PC-9 (cell line): ENCODE measurements around the gene DRGX. TPM values are rescaled to one million over a fixed set of nuclear protein-coding genes. Genes with fewer than 3 reads are reported as not detected.
A peak's percentile ranks its signal among the peaks of the same experiment; 100 is the strongest.

Experiments
- BruUV-seq: library from RNA; stranded (reverse); fragments of 400-500 nt; replicated peaks from 2 replicates; lab custom pipeline; 2021; lab: Mats Ljungman, UMichigan
- CTCF ChIA-PET: fragments of 300-600 bp; sonication (Branson Sonifier 250); formaldehyde crosslinking; loops from one replicate; lab custom pipeline; 2022; ENCODE audit warnings: antibody characterized with exemption; lab: Charles Lee
- POLR2A ChIA-PET: fragments of 300-600 bp; sonication (Branson Sonifier 250); formaldehyde crosslinking; loops from one replicate; lab custom pipeline; 2022; ENCODE audit warnings: antibody characterized with exemption; ENCODE audit not compliant: unreplicated experiment; lab: Charles Lee
- DNase-seq, 2 experiments: peaks; one replicate each; pipeline versions ENCODE4 v3.0.0 to v3.0.0-alpha.2; 2015 to 2022; ENCODE audit warnings: mixed read lengths in 1 of 2
- H2AFZ ChIP-seq: fragments of 200-600 bp; sonication (generic); 2 replicates; pipeline ENCODE4 v1.8.1; 2017; ENCODE audit warnings: antibody characterized with exemption
- H3F3A ChIP-seq: fragments of 200-600 bp; sonication (generic); 2 replicates; pipeline ENCODE4 v1.8.1; 2017; ENCODE audit warnings: antibody characterized with exemption, mild to moderate bottlenecking, low read depth; ENCODE audit not compliant: insufficient read depth
- H3K27ac ChIP-seq: fragments of 200-600 bp; sonication (generic); 2 replicates; pipeline ENCODE4 v1.6.1; 2016; ENCODE audit warnings: mixed run types
- H3K27me3 ChIP-seq: fragments of 200-600 bp; sonication (generic); 2 replicates; pipeline ENCODE4 v1.6.1; 2016; ENCODE audit warnings: low read depth, mixed run types; ENCODE audit not compliant: insufficient read depth
- H3K36me3 ChIP-seq: fragments of 200-600 bp; sonication (generic); 2 replicates; pipeline ENCODE4 v1.6.1; 2016; ENCODE audit warnings: low read depth, mixed run types
- H3K4me1 ChIP-seq: fragments of 200-600 bp; sonication (generic); replicated peaks from 2 replicates; pipeline ENCODE4 v1.6.1; 2016; ENCODE audit warnings: mixed run types; ENCODE audit not compliant: insufficient read depth
- H3K4me2 ChIP-seq: fragments of 200-600 bp; sonication (generic); 2 replicates; pipeline ENCODE4 v1.6.1; 2017; ENCODE audit warnings: mixed run types
- H3K4me3 ChIP-seq: fragments of 200-600 bp; sonication (generic); 2 replicates; pipeline ENCODE4 v1.6.1; 2016; ENCODE audit warnings: mixed run types
- H3K79me2 ChIP-seq: fragments of 200-600 bp; sonication (generic); 2 replicates; pipeline ENCODE4 v1.6.1; 2017; ENCODE audit warnings: low read depth, mixed run types
- H3K9me2 ChIP-seq: fragments of 200-600 bp; sonication (generic); 2 replicates; pipeline ENCODE4 v1.8.1; 2017; ENCODE audit warnings: mild to moderate bottlenecking; ENCODE audit not compliant: insufficient read depth
- H3K9me3 ChIP-seq: fragments of 200-600 bp; sonication (generic); 2 replicates; pipeline ENCODE4 v1.8.1; 2016; ENCODE audit warnings: low read depth; ENCODE audit not compliant: insufficient read depth
- H4K20me1 ChIP-seq: fragments of 200-600 bp; sonication (generic); 2 replicates; pipeline ENCODE4 v1.8.1; 2017; ENCODE audit not compliant: insufficient read depth
- EZH2 ChIP-seq: fragments of 200-600 bp; sonication (generic); IDR thresholded peaks from 2 replicates; pipeline ENCODE4 v1.8.0; 2017; ENCODE audit warnings: antibody characterized with exemption, low read depth
- intact Hi-C: fragments of 100-400 bp; cut with micrococcal nuclease; formaldehyde crosslinking; loops from one replicate; pipeline ENCODE4 v1.10.0; 2022; ENCODE audit not compliant: unreplicated experiment
- total RNA-seq: library from RNA; stranded (reverse); gene quantifications from 2 replicates; pipeline ENCODE4 v1.2.3, GENCODE V29; 2021
- TF ChIP-seq, protein P1 (sequence below): fragments of 200-600 bp; sonication (generic); conservative IDR thresholded peaks from 2 replicates; pipeline ENCODE4 v1.6.1; 2017; ENCODE audit warnings: mixed run types, antibody characterized with exemption, mild to moderate bottlenecking, moderate library complexity

Gene DRGX
- total RNA-seq, 1 experiment from 2014 or later = not detected

DNA sequence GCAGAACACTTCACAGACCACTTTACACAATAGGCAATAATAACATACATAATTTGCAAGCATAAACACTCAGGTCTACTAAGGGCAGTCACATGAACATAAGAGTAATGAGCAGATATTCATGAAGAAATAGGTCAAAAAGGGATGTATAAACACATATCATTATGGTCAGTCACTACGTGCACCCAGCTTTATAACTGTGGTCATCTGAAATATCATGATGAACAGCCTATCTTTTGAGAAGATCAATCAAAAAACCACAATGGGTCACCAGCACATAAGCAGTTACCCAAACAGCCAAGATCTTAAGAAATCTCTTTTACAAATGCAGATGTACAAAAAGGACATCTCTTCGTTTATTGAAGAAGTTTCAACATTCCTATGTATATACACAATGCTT, 35.5 kb upstream of the DRGX start:
- DNase-seq = no peak
- Histone ChIP-seq H3K9me3 (0 out of 2 replicates have a peak, but pooled peaks cover under 1% of the 10 kb centered on the region), H3K4me2 (no peak overlapping the region), H3K27me3 (no peaks in the 10 kb centered on the region), H3K4me1 (peaks cover 21% of the 10 kb centered on the region), H3K4me3 (no peak overlapping the region), H2AFZ (no peak overlapping the region), H4K20me1 (no peaks in the 10 kb centered on the region), H3F3A (peaks cover 14% of the 10 kb centered on the region), H3K9me2 (no peaks in the 10 kb centered on the region), H3K36me3 (no peaks in the 10 kb centered on the region), H3K79me2 (no peaks in the 10 kb centered on the region), H3K27ac (no peak overlapping the region)
- POLR2A ChIA-PET = no interaction called here
- no peak for TF ChIP-seq EZH2
- TF ChIP-seq, protein P1, sequence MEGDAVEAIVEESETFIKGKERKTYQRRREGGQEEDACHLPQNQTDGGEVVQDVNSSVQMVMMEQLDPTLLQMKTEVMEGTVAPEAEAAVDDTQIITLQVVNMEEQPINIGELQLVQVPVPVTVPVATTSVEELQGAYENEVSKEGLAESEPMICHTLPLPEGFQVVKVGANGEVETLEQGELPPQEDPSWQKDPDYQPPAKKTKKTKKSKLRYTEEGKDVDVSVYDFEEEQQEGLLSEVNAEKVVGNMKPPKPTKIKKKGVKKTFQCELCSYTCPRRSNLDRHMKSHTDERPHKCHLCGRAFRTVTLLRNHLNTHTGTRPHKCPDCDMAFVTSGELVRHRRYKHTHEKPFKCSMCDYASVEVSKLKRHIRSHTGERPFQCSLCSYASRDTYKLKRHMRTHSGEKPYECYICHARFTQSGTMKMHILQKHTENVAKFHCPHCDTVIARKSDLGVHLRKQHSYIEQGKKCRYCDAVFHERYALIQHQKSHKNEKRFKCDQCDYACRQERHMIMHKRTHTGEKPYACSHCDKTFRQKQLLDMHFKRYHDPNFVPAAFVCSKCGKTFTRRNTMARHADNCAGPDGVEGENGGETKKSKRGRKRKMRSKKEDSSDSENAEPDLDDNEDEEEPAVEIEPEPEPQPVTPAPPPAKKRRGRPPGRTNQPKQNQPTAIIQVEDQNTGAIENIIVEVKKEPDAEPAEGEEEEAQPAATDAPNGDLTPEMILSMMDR = no peak
- intact Hi-C loops = no loop called here
- CTCF ChIA-PET = no interaction called here
- BruUV-seq = no TSS peak

DNA sequence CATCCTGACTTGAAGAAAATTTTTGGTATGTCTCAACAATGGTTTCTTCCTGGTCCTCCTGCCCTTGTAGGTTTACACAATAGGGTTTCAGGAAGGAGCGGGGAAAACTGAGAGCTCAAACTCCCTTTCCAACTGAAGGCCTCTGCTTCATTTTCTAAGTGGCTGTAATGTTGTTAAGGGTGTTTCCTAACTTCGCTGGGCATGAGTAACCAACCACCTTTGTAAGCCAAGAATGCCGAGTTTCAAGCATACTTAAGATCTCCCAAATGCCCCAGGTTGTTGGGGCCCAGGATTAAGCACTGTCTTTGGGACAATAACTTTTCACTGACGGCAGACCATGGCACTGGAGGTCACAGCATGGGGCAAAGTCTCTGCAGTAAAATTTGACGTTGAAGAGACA, 33.6 kb upstream of the DRGX start:
- Histone ChIP-seq H3K79me2 (no peaks in the 10 kb centered on the region), H3K9me3 (peaks cover 14% of the 10 kb centered on the region), H3K27ac (no peak overlapping the region), H3K36me3 (no peaks in the 10 kb centered on the region), H3F3A (peaks cover 20% of the 10 kb centered on the region), H3K27me3 (no peaks in the 10 kb centered on the region), H2AFZ (no peak overlapping the region), H3K4me1 (peaks cover 24% of the 10 kb centered on the region), H3K4me2 (no peak overlapping the region), H3K4me3 (no peak overlapping the region), H3K9me2 (no peaks in the 10 kb centered on the region), H4K20me1 (no peaks in the 10 kb centered on the region)
- no TSS peak for BruUV-seq
- ChIA-PET CTCF (no interaction called here), POLR2A (no interaction called here)
- intact Hi-C loops = no loop called here
- no peak for DNase-seq
- no peak for TF ChIP-seq EZH2
- TF ChIP-seq, protein P1 = no peak

DNA sequence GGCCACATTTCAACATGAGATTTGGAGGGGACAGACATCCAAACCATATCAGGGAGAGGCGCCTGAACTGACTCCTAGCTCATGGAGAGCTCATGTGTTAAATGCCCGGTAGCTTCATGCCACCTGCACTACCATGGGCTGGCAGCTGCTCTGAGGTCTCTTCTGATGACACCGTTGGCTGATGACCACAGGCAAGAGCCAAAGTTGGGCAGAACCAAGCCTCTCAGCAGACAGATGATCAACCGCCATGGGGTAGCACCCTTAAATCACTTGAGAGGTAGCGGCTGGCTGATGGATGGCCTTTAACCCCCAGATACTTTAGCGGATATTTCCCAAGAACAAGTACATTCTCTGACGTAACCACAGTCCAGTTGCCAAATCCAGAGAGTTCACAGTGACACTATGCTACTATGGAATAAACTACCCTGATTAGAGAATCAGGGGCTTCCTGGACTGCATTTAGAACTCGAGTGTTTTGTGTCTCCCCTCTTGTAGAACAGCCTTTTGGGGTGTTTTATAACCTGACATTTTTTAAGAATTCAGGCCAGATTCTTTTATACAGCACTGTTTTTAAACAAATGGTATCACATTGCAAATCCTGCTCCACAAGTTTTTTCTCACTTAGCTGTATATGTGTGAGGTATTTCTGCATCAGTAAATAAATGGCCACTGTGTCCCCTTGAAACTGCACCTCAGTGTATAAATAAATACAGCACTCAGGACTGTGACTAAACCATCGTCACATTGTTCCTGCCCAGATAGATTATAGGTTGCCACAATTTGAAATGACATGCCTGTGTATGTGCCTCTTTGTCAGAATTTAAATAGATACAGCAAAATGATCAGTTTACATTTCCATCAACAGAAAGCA, 30.8 kb upstream of the DRGX start:
- DNase-seq = peak in 1 of 2 experiments; percentile 75
- POLR2A ChIA-PET = no interaction called here

More for the DNA sequence above, 30.8 kb upstream of the DRGX start:
- no peak for TF ChIP-seq EZH2
- TF ChIP-seq, protein P1 = no peak
- CTCF ChIA-PET = no interaction called here
- peaks cover 20% of the 10 kb centered on the region for H3F3A ChIP-seq
- peak overlapping the region; percentile 68 for H3K4me2 ChIP-seq
- H3K4me3 ChIP-seq = peak overlapping the region; percentile 29; the same call in 1 of the 2 replicates
- no TSS peak for BruUV-seq
- H3K79me2 ChIP-seq = no peaks in the 10 kb centered on the region
- H3K9me3 ChIP-seq = peaks cover 14% of the 10 kb centered on the region
- H3K27ac ChIP-seq = peak overlapping the region; percentile 77
- no peaks in the 10 kb centered on the region for H4K20me1 ChIP-seq
- no peaks in the 10 kb centered on the region for H3K9me2 ChIP-seq
- no peaks in the 10 kb centered on the region for H3K36me3 ChIP-seq
- no peaks in the 10 kb centered on the region for H3K27me3 ChIP-seq
- intact Hi-C loops = no loop called here
- peaks cover 24% of the 10 kb centered on the region for H3K4me1 ChIP-seq
- 0 out of 2 replicates have a peak overlapping the region, but pooled peaks have one; percentile 18 for H2AFZ ChIP-seq
